SH-SY5Y (cell line): Measurements from ENCODE around the gene NEK6.

ENCODE experiments used
- GATA2 ChIP-seq: IDR thresholded peaks from 2 replicates; pipeline ENCODE4 v1.6.1; 2011; ENCODE audit warnings: mild to moderate bottlenecking, low read depth, low read length
- GATA3 ChIP-seq: IDR thresholded peaks from 2 replicates; pipeline ENCODE4 v1.6.1; 2011; ENCODE audit warnings: low read depth, mild to moderate bottlenecking, low read length, moderate library complexity

The NEK6 gene

DNA sequence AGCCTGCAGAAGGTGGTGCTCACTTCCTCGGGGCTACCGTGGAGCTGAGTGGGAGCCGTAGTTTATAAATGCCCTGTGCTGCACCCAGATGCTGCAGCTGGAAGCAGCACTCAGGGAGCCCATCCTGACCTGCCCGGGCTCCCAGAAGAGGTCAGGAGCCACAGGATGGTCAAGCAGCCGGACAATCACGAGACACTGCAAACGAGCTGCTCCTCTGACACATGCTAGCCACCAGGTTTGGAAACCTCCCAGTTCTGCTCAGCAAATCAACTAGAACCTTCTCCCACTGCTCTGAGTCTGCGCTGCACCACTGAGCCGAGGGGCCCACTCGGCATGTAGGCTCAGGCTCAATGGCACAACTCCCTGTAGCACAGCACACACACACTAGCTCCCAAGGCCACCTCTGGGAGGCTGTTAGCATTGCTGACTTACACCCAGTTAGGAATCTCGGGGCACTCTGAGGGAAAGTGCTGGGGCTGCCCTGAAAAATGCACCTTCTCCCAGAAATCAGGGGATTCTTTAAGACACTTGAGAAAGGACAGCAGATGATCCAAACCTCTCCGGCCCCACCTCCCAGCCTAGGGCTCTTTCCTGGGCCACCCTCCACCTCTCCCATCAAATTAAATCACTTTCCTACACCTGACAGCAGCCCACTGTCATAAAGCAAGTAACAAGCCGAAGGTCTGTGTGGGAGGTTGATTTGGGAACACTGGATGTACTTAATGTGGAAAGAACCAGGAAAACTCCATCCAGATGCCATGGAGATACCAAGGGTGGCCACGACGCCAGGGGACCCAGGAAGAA lies 98.4 kb downstream of the NEK6 start:
- no peak for TF ChIP-seq GATA3
- no peak for TF ChIP-seq GATA2

DNA sequence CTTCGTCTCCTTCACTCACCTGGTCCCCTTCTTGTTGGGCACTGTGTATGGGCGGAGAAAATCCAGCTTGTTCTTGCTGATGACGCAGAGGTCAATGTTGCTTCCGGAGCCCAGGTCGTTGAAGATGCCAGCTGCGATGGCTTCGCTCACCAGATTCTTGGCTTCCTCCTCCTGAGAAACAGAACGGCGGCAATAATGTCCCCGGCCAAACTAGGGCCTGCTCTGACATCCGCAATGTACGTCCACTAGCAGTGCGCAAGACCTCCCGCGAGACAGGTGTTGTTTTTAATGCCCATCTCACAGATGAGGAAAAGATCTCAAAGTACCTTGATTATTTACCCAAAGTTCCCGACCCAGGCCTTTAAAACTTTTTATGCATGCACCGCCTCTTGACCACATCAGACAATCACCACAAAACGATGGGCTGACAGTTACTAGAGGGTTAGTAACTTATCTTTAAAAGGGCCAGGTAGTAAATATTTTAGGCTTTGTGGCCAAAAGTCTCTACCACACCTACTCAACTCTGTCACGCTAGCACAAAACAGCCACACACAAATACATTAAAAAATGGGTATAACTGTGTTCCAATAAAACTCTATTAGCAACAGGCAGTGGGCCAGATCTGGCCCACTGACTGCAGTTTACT lies 99.1 kb downstream of the NEK6 start:
- TF ChIP-seq GATA2 (no peak), GATA3 (no peak)

DNA sequence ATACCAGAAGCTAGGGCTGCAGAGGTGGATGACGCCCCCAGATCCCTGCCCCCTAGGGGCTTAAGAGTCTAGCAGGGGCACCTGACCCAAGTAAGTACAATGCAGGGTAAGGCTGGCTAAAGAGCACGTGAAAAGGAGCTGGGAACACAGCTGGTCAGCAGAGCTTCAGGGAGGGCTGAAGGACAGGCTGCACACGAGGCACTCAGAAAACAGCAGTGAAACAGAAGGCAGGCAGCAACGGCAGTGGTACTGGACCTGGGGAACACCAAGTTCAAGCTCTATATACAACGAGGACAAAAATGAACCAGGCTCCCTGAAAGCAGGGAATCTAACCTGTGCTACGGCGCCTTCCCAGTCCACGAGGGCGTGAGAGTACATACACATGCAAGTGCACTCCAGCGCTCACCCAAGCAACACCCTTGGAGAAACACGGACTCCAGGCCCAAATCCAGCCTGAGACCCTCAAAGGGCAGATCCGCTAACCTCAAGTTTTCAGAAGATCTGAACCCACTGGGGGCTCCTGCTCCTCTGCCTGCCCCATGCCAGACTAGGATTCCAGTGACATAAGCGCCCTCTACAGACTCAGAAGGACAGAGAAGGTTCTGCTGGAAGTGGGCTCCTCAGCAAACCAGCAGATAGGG lies 100.1 kb downstream of the NEK6 start:
- TF ChIP-seq GATA3 (no peak), GATA2 (no peak)

DNA sequence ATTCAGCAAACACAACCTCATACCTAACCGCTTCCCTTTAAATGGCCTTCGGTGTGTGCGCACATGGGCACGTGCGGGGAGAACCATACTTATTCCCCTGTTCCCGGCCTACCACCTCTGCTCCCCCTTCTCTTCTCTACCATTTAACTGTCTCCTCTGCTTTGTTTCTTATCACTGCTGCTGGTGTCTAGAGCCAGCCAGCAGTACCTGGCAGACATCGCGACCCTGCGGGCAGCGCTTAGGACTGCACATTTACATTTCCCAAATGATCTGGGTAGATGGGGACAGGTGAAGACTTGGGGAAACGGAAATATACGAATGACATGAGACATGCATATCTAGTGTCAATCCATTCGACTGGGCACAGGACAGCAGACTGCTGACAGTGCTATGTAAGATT lies 100.9 kb downstream of the NEK6 start:
- TF ChIP-seq GATA2 (no peak), GATA3 (no peak)

DNA sequence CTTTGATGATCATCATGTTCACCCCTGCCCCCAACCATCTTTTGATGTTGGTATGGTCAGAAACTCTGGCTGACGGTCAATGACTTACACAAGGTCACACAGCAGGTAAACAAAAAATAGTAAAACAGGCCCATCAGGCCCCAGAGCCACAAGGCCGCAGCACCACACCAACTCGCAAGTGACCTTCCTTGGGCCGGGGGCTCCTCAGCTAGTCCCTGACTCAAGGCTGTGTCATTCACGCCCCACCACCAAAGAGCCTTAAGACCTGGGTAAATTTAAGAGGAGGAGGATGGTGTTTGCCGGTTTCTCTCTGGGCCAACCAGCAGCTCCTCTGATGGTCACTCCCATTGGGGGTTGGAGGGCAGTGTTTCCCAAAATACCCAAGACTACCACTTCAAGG lies 101.7 kb downstream of the NEK6 start:
- TF ChIP-seq GATA3 (no peak), GATA2 (no peak)

DNA sequence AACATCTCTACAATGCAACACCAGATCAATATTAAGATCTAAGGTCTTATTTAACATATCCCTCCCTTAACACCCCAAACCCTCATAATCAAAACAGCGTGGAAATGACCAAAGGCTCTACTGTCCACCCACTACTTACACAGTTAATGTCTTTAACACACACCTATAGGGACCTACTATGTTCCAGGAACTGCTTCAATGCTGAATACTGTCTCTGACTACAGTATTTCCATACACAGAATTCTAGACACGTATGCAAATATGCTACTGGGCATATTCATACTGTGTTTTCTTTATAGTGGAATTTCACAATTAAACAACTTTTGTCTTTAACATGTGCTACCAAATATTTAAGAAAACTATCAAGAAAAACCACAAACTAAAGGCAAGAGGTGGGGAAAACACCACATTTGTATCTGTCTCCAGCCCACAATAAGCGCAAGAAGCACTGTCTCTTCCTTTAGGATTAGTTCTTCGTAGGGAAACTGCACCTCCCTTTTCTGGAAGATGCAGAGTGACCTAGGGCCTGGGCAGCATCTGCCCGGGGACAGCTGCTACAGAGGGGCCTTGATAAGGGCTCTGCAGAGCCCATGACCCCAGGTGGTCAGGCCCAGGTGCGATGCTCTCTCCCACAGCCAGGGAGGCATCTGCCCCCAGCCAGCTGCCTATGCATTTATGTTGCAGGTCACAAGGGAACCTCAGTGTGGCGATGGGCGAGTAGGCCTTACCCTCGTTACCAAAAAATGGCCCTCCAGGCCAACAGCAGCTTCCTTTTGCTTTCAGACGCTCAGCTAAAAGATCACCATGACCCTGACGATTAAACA lies 102.3 kb downstream of the NEK6 start:
- TF ChIP-seq GATA2 (no peak), GATA3 (no peak)

DNA sequence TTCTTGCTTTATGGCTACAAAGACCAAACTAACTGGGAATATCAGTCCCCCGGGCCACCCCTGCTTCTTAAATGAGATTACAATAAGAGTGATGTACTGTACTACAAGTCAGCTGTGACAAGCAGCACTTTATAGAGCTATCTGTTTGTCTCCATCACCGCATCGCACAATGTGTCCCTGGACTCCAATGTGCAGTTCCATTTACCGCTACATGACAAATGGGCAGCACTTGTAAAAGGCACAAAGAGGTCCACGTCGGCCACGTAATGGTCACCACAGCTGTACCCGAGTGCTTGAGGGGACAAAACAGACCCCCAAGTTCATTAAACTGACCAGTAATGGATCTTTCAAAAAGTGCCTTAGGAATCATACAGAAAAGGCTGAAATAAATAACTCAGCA lies 103.4 kb downstream of the NEK6 start:
- TF ChIP-seq GATA2 (no peak), GATA3 (no peak)

DNA sequence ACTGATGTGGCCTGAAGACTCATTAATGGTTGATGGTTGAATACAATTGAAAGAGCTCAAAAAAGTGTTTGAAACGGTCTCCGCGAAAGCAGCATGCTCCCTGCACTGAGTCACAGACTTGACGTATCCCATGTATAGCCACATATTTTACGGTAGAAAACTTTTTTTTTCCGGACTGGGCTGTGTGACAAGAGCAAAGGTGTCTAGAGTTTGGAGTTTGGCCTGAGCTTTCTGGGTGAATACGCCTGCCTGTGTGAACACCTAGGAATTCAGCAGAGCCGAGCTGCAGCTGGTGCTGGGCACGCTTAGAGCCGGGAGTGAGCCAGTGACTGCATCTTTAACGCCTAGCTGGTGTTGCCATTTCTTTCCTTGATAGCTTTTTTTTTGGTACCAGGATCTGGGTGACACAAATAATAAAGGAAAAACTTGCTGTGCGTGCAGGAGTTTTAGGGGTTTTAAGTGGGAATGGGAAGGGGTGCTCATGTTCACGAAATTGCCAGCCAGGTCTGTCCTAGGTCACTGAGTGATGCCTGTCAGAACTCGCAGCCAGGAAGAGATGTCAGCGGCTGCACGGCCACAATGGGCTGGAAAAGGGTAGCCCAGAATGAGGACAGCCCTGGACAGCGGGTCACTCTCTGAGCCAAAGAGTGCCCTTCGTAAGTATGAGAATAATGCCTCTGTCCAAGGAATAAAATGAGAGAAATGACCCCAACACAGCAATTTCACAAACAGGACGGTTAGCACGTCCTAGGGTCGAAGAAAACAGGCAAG lies 105.8 kb downstream of the NEK6 start:
- TF ChIP-seq GATA3 = no peak
- TF ChIP-seq GATA2 = no peak

DNA sequence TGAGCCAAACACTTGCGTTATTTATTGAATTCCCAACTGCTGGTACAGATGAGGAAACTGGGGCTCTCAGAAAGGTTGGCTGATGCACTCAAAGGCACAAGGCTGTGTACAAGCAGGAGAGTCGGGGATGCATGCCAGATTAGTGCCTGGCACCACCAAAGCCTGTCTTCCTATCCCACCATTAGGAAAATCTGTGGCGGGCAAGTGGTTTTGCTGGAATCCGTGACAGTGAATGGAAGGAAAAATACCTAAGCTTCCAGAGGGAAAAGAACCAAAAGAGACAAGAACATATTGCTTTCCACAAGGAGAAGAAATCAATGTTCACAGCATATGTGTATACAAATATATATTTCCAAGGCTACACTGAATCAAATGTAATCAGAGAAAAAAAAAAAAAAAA lies 106.4 kb downstream of the NEK6 start:
- TF ChIP-seq GATA3 = no peak
- TF ChIP-seq GATA2 = no peak

DNA sequence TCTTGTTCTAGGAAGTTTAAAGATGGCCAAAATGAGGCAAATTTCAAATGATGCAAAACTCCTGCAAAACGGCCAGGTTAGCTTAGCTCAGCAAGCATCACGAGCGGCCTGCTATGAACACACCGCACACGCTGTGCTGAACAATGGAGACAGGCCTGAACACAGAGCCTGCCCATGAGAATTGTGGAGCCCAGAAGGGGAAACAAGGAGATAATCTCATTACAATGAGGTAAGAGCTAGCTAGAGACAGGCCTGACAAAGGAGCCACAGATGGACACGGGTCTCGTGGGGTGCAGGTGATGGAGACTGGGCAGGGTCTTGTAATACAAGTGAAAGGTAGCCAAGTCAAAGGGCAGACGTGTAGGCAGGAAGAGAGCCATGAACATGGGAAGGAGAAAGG lies 107.3 kb downstream of the NEK6 start:
- TF ChIP-seq GATA2 (no peak), GATA3 (no peak)

DNA sequence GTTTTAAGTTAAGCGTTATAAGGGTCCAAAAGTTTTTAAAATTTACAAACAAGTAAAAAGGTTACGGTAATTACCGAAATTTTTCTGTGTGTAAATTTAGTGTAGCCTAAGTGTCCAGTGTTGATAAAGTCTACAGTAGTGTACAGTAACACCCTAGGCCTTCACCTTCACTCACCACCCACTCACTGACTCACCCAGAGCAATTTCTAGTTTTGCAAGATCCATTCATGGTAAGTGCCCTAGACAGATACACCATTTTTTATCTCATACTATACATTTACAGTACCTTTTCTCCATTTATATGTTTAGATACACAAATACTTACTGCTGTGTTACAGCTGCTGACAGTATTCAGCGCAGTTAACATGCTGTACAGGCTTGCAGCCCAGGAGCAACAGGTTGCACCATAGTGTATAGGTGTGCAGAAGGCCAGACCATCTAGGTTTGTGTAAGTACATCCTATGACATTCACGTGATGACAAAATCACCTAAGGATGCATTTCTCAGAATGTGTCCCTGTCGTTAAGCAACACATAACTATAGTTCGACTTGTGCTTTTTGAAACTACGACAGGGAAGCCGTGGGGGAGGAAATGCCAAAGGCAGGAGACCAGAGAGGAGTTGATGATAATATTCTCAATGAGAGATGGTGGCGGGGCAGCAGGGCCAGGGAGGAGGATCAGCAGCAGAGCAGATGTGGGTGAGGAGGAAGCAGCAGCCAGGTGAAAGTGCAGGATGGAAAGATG lies 108.9 kb downstream of the NEK6 start:
- TF ChIP-seq GATA2 (no peak), GATA3 (no peak)

DNA sequence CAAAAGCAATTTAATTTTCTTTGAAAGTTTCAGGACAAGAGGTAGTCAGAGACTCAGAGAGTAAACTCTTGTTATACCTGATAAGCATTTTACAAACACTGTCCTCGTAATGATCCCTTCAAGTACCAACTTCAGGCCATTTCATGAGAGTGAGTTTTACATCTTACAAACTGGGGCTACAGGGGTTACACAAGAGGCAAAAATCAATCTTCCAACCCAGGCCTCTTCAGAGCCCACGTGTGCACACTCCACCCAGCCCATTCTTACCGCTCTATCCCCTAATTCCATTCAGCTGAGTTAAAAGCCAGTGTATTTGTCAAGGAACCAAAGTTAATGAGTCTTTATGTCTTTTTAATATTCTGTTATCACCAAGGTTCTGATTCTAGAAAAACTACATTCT lies 110.9 kb downstream of the NEK6 start:
- TF ChIP-seq GATA3 (no peak), GATA2 (no peak)

DNA sequence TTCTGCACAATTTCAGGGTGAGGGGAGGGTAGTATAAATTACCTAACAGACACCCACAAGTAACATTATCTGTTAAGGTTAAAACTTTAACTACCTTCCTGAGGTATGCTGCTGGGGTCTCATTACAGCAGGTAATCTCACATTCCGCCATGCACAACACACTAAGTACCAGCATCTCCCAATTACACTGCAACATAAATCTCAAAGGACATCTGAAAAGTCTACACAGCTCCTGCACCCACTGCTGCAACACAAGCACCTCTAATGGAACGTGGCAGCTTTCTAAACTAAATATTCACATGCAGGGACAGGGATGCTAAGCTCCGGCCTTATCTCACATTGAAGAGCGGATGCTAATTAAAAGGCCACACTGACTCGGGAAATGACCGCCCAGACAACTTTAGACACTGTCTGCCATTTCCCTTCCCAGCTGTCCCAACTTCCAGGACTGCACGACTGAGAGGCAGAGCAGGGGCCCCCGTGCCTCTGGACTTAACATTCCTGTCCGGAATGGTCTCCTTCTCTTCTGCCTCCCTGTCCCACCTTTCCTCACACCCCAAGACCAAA lies 111.6 kb downstream of the NEK6 start:
- TF ChIP-seq GATA2 (no peak), GATA3 (no peak)
